ENCODE measurements around the gene TOR2A. TPM values are rescaled to one million over a fixed set of nuclear protein-coding genes. Genes with fewer than 3 reads are reported as not detected.

TOR2A gene
- total and polyA plus RNA-seq, 2 of the 8 experiments (the other 6 are each of a cell fraction or from before 2014, with no cell fraction given) = 18.7 to 24.9 TPM

DNA sequence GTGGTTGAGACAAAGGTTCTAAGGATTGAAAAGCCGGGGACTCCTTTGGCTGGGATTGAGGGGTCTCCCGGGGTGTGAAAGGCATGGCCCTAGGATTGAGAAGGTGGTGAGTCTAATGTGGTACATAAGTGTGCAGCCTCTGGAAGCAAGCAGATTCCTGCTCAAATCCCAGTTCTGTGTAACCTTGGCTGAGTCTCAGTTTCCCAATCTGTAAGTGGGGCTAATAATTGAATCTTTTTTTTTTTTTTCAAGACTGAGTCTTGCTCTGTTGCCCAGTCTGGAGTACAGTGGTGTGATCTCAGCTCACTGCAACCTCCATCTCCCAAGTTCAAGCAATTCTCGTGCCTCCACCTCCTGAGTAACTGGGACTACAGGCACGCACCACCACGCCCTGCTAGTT is 37.5 kb upstream of the TOR2A start:
- WGBS, 2 experiments (ENCODE audit: extremely low coverage in 1 of 2, insufficient coverage in 1 of 2, insufficient read length in 1 of 2, insufficient replicate concordance in 2 of 2, low coverage in 1 of 2, low lambda C conversion rate in 2 of 2, missing lambda C conversion rate in 1 of 2) = 92% methylated on average over 5 of the region's 5 CpGs; no CpG with 5 or more reads in 1 of the 2 experiments
- H3K14ac ChIP-seq (ENCODE audit: insufficient read length) = no peak overlapping the region
- H3K27me3 ChIP-seq (replicated peaks in 1 of 4; ENCODE audit: control insufficient read depth in 3 of 4, extremely low read depth in 1 of 4, insufficient read depth in 3 of 4, low read length in 3 of 4) = no peaks in the 10 kb centered on the region
- H3K18ac ChIP-seq (ENCODE audit: extremely low read depth, low read length) = no peak overlapping the region
- H3K27ac ChIP-seq (ENCODE audit: low read depth, low read length) = no peak overlapping the region
- H3K79me2 ChIP-seq (ENCODE audit: control insufficient read depth in 1 of 2, insufficient read depth in 2 of 2, low read length in 2 of 2) = no peaks in the 10 kb centered on the region
- no peaks in the 10 kb centered on the region; the same call in 1 of the 2 replicates for H3K23me2 ChIP-seq (ENCODE audit: low read depth, low read length)
- H3K4me1 ChIP-seq (replicated peaks in 1 of 4; ENCODE audit: control insufficient read depth in 3 of 4, insufficient read depth in 4 of 4, low read length in 3 of 4) = peaks cover 2 to 20% (median 12%) of the 10 kb centered on the region in 4 experiments
- no peak overlapping the region; a peak in 1 of 4 replicates for H3K4me2 ChIP-seq (ENCODE audit: insufficient read depth in 1 of 2, low read depth in 2 of 2, low read length in 2 of 2)
- no peak overlapping the region for H2BK20ac ChIP-seq (ENCODE audit: low read length)
- FAIRE-seq = no peak
- ChIA-PET CTCF (ENCODE audit: partially characterized antibody) (interaction anchor here (1.9 to 14.6 kb wide), 5 partner anchors 9 to 269 kb away, joined by 5 to 227 read pairs (median 10); partner anchors contain the start of genes CDK9, SH2D3C and TOR2A), POLR2A (ENCODE audit: partially characterized antibody) (interaction anchor here (0.6 to 1.8 kb wide), 7 partner anchors 12 to 321 kb away, joined by 3 to 5 read pairs (median 3); partner anchors contain the start of genes CDK9, FPGS, LRSAM1 and RPL12)
- H4K91ac ChIP-seq (replicated peaks; ENCODE audit: insufficient read length, low read length) = no peak overlapping the region
- H4K5ac ChIP-seq (ENCODE audit: insufficient read length, low read depth, low read length) = no peak overlapping the region
- no peak overlapping the region for H2AFZ ChIP-seq (ENCODE audit: low read length)
- H2BK120ac ChIP-seq (replicated peaks; ENCODE audit: low read depth, low read length) = no peak overlapping the region
- H2BK12ac ChIP-seq (ENCODE audit: low read depth, low read length) = no peak overlapping the region
- H2BK15ac ChIP-seq (ENCODE audit: low read length) = no peak overlapping the region
- no peak overlapping the region for H3K4ac ChIP-seq (replicated peaks; ENCODE audit: insufficient read length, low read depth, low read length)
- no peak for DNase-seq (ENCODE audit: low read depth in 1 of 2, low spot score in 2 of 2)
- H2AK5ac ChIP-seq (ENCODE audit: low read depth, low read length) = no peak overlapping the region
- H4K8ac ChIP-seq (ENCODE audit: extremely low read depth, insufficient read depth, low read length) = no peak overlapping the region
- H3K9ac ChIP-seq (replicated peaks in 1 of 4; ENCODE audit: extremely low read depth in 1 of 4, low read depth in 3 of 4, low read length in 3 of 4) = no peak overlapping the region
- H3K23ac ChIP-seq (ENCODE audit: insufficient read length) = no peak overlapping the region
- H3K4me3 ChIP-seq (ENCODE audit: extremely low read depth in 1 of 4, insufficient read depth in 2 of 4, low read depth in 3 of 4, low read length in 4 of 4) = no peak overlapping the region
- H3K9me3 ChIP-seq (ENCODE audit: insufficient read depth in 2 of 2, low read depth in 1 of 2, low read length in 1 of 2) = no peaks in the 10 kb centered on the region
- H4K20me1 ChIP-seq (replicated peaks in 1 of 2; ENCODE audit: control insufficient read depth in 1 of 2, insufficient read depth in 2 of 2, low read length in 2 of 2) = no peaks in the 10 kb centered on the region
- no peak overlapping the region for H3K56ac ChIP-seq (replicated peaks; ENCODE audit: insufficient read length, low read depth, low read length)
- no peaks in the 10 kb centered on the region for H3K79me1 ChIP-seq (ENCODE audit: low read depth, low read length)
- H3K36me3 ChIP-seq (ENCODE audit: control insufficient read depth in 2 of 4, insufficient read depth in 4 of 4, low read length in 3 of 4) = no peaks in the 10 kb centered on the region
- H2BK5ac ChIP-seq (ENCODE audit: low read depth, low read length) = no peak overlapping the region
- no peak for TF ChIP-seq POU5F1 (IDR thresholded peaks at IDR 0.05; ENCODE audit: low read depth, low read length)
- no peak for TF ChIP-seq CBX8 (IDR thresholded peaks at IDR 0.05; ENCODE audit: borderline replicate concordance, low read depth, low read length)
- no peak for TF ChIP-seq TCF12 (IDR thresholded peaks at IDR 0.05; ENCODE audit: low read depth, low read length)
- TF ChIP-seq KDM5A (IDR thresholded peaks at IDR 0.05; ENCODE audit: low read length) = no peak
- TF ChIP-seq POLR2A (IDR thresholded peaks at IDR 0.05; ENCODE audit: control extremely low read depth in 1 of 2, low read depth in 2 of 2, low read length in 2 of 2) = no peak
- no peak for TF ChIP-seq NANOG (IDR thresholded peaks at IDR 0.05; ENCODE audit: insufficient read depth, low read depth, low read length, poor library complexity, severe bottlenecking)
- no peak for TF ChIP-seq TEAD4 (IDR thresholded peaks at IDR 0.05; ENCODE audit: low read depth, low read length)
- TF ChIP-seq, protein P1, sequence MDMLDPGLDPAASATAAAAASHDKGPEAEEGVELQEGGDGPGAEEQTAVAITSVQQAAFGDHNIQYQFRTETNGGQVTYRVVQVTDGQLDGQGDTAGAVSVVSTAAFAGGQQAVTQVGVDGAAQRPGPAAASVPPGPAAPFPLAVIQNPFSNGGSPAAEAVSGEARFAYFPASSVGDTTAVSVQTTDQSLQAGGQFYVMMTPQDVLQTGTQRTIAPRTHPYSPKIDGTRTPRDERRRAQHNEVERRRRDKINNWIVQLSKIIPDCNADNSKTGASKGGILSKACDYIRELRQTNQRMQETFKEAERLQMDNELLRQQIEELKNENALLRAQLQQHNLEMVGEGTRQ (IDR thresholded peaks at IDR 0.05; ENCODE audit: low read length) = no peak
